22Rv1 (cell line): ENCODE results near the gene DZIP1L.

Experiments used
- H3K27ac ChIP-seq: fragments of 450-650 bp; 2 replicates; pipeline ENCODE4 v1.5.1; 2017
- CTCF ChIP-seq: fragments of 450-650 bp; IDR thresholded peaks from 2 replicates; pipeline ENCODE4 v1.5.1; 2017; ENCODE audit warnings: mild to moderate bottlenecking
- ZFX ChIP-seq: fragments of 450-650 bp; IDR thresholded peaks from 2 replicates; pipeline ENCODE4 v1.6.1; 2017; ENCODE audit warnings: antibody characterized with exemption, borderline replicate concordance

The DZIP1L gene

GRCh38 chr3:138046085-138046484, 69.3 kb downstream of the DZIP1L start:
- H3K27ac ChIP-seq: no peak overlapping the region

GRCh38 chr3:138043266-138044029, 72.0 kb downstream of the DZIP1L start:
- TF ChIP-seq ZFX (no peak), CTCF (no peak)
- H3K27ac ChIP-seq: no peak overlapping the region

More at GRCh38 chr3:138046085-138046484, 69.3 kb downstream of the DZIP1L start:
- TF ChIP-seq ZFX (no peak), CTCF (no peak)

- TF ChIP-seq ZFX (no peak), CTCF (no peak)
- H3K27ac ChIP-seq: no peak overlapping the region
Observed at GRCh38 chr3:138042043-138042442, 73.4 kb downstream of the DZIP1L start.

GRCh38 chr3:138038725-138039462, 76.5 kb downstream of the DZIP1L start:
- H3K27ac ChIP-seq: no peak overlapping the region
- no peak for TF ChIP-seq ZFX
- no peak for TF ChIP-seq CTCF

- H3K27ac ChIP-seq: no peak overlapping the region
- no peak for TF ChIP-seq ZFX
- TF ChIP-seq CTCF: no peak
Observed at GRCh38 chr3:138036572-138036971, 78.8 kb downstream of the DZIP1L start.

GRCh38 chr3:138034918-138035317, 80.5 kb downstream of the DZIP1L start:
- no peak for TF ChIP-seq CTCF
- TF ChIP-seq ZFX: no peak
- H3K27ac ChIP-seq: no peak overlapping the region

- TF ChIP-seq CTCF: no peak
- TF ChIP-seq ZFX: no peak
- H3K27ac ChIP-seq: no peak overlapping the region
Observed at GRCh38 chr3:138033202-138033691, 82.2 kb downstream of the DZIP1L start.
